Uterus (tissue), 2 donors: Measurements from ENCODE around the gene NPRL2.

Experiments
- POLR2A ChIP-seq, 2 donors: fragments of 450-650 bp; IDR thresholded peaks; one replicate each; pipeline ENCODE4 v1.6.1; 2016; ENCODE audit warnings: antibody characterized with exemption in 2 of 2, mild to moderate bottlenecking in 1 of 2, moderate library complexity in 1 of 2
- TF ChIP-seq, protein P1 (sequence below), 4 experiments: fragments of 200-600 bp in 2 of 4; fragments of 450-650 bp in 2 of 4; sonication (generic) in 2 of 4; IDR thresholded peaks; one replicate each; pipeline ENCODE4 v1.5.1; 2016 to 2019; ENCODE audit warnings: antibody characterized with exemption in 4 of 4, mild to moderate bottlenecking in 2 of 4, moderate library complexity in 1 of 4

GRCh38 chr3:50365842-50366220, 15.3 kb upstream of the NPRL2 start:
- TF ChIP-seq, protein P1, sequence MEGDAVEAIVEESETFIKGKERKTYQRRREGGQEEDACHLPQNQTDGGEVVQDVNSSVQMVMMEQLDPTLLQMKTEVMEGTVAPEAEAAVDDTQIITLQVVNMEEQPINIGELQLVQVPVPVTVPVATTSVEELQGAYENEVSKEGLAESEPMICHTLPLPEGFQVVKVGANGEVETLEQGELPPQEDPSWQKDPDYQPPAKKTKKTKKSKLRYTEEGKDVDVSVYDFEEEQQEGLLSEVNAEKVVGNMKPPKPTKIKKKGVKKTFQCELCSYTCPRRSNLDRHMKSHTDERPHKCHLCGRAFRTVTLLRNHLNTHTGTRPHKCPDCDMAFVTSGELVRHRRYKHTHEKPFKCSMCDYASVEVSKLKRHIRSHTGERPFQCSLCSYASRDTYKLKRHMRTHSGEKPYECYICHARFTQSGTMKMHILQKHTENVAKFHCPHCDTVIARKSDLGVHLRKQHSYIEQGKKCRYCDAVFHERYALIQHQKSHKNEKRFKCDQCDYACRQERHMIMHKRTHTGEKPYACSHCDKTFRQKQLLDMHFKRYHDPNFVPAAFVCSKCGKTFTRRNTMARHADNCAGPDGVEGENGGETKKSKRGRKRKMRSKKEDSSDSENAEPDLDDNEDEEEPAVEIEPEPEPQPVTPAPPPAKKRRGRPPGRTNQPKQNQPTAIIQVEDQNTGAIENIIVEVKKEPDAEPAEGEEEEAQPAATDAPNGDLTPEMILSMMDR (IDR thresholded peaks at IDR 0.05): no peak
- TF ChIP-seq POLR2A (IDR thresholded peaks at IDR 0.05): no peak
